ENCODE measurements around the gene C11orf97. TPM values are rescaled to one million over a fixed set of nuclear protein-coding genes. Genes with fewer than 3 reads are reported as not detected.
"Not testable (repeated sequence)": the region's sequence is repeated elsewhere in the genome, so short reads cannot be mapped to it uniquely, and the experiment has no call there.

Gene C11orf97
- total RNA-seq, 1 donor from 2014 or later = not detected

DNA sequence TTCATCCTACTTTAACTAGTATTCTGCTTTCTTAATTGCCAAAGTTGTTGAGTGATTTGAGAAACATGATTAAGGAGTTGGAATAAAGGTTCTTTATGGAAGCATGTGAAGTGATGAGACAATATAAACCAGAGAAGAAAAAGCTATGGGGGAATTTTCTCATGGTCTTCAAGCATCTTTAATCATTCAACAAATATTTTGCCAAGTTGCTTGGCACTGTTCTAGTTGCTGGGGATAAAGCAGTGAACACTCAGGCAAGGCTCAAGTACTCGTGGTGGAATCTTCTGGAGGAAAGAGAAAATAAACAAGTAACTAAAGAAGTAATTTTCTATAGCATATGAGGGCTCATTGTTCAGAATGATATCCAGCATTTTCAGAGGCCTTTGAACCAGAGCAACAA, 45.7 kb downstream of the C11orf97 start:
- DNase-seq = no peak

DNA sequence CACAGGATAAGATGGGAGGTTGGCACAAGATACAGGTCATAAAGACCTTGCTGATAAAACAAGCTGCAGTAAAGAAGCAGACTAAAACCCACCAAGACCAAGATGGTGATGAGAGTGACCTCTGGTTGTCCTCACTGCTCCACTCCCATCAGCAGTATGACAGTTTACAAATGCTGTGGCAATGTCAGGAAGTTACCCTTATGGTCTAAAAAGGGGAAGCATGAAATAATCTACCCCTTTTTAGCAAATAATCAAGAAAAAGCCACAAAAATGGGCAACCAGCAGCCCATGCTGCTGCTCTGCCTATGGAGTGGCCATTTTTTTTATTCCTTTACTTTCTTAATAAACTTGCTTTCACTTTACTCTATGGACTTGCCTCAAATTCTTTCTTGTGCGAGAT, 46.2 kb downstream of the C11orf97 start:
- DNase-seq = no peak

DNA sequence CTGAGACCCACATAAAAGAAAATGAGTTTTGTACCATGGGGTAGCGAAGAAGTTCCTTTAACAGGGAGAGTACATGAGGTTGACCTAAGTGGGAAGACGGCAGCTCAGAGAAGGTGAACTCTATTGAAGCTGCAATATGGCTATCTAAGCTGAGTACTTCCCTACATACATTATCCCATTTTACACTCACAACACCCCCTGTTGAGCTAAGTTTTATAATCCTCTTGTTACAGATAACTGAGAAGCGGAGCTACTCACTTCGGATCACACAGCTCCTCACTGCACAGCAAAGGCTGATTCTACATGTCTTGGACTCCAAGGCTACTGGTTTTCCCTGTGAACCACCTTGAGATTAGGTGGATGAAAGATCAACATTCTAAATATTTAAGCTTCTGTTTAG, 46.7 kb downstream of the C11orf97 start:
- no peak for DNase-seq

DNA sequence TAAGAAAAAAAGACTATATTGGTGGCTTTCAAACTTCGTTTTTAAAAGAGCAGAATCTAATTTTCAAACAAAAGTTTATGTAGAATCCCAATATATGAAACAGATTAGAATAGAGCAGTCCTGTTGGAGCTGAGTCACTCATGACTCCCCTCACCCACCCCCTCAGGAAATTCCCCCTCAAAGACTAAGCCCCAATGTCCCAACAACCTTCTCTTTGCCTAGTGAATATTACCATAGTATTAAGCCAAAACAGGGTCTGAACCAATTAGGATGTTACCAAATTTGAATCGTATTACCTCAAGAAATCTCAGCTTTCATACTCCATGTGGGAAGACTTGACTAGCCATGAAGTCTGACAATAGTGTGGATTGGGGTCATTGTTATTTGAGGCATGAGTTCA, 47.1 kb downstream of the C11orf97 start:
- DNase-seq = no peak

DNA sequence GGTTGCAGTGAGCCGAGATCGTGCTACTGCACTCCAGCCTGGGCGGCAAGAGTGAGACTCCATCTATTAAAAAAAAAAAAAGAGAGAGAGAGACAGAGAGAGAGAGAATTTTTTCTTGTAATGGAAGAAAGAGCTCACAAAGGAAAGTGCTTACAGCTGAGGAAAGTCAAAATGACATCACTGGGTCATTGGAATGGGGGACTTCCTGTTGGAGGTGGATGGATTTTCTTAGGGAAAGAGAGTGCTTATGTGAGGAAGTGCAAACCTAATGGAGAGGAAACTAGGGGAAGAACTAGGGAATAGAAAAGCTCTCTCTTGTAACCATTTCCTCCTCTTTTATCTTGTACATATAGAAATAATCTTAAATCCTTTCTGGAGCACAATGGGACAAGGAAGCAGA, 48.6 kb downstream of the C11orf97 start:
- no peak for DNase-seq

DNA sequence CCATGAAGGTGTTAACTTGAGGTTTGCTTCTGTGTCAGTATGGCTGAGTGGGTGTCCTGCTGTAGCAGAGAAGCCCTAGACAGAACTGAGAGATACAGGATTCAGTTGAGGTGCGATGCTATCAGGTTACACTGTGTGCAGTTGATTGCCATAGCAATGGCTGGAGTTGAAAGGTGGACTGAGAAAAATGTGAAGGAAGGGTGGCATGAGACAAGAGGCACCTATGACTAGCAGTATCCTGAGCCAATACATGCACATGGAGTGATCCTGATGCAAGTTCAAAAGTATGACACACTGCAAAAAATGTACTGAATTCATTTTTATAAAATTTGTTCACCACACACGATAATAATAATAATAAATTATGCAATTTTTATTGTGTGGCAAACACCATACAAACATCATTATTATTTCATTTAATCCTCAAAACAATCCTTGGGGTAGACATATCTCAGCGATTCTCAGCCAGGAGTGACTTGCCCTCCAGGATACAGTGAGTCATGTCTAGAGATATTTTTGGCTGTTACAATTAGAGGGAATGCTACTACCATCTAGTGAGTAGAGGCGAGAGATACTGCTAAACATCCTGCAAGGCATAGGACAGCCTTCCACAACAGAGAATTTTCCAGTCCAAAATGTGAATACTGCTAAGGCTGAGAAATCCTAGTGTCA, 51.1 kb downstream of the C11orf97 start:
- no peak for DNase-seq

DNA sequence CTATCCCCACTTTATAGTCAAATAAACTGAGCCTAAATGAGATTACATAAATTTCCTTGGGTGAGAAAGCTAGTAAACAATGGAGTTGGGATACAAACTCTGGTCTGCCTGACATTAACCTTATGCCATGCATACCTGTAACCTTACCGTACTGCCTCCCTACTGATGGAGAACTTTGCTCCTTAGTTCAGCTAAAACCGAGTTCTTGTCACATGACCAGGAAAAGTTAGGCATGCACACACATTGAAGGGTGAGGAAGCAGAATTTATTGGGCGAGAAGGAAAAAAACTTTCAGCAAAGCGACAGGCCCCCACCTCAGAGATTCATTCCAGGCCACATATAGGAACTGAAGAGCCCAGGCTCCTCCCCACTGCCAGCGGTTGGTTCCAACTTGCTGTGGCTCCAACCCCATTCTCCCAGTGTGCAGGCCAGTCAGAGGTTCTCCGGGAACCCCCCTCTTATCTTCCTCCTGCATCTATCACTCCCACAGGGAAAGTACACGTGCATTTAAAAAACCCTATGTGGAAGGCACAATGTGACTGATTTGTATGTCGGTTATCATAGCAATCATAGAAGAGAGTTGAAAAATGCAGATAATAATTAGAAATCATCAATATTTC, 51.7 kb downstream of the C11orf97 start:
- DNase-seq = no peak

DNA sequence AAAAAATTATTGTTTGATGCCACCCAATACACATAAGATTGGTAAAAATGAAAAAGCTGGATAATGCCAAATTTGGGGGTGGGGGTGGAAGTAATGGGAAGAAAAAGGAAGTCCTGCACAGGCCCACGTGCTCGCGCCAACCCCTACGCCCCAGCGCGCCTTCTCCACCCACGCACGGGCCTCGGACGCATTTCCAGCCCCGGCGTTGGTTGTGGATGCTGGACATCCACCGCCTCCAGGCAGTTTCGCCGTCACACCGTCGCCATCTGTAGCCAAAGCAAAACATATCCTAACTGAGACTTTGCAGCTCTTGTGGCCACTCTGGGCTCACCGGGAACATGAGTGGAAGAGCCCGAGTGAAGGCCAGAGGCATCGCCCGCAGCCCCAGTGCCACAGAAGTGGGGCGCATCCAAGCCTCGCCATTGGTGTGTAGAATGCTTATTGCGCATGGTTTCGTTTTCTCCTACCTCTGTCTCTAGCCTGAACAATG, 55.0 kb downstream of the C11orf97 start, which contains the start of gene PIWIL4:
TSS of gene PIWIL4 (plus strand) at position 188 of the 490 bp plus-strand sequence. CDS start at position 339, 151 bp downstream.
- DNase-seq = no peak

DNA sequence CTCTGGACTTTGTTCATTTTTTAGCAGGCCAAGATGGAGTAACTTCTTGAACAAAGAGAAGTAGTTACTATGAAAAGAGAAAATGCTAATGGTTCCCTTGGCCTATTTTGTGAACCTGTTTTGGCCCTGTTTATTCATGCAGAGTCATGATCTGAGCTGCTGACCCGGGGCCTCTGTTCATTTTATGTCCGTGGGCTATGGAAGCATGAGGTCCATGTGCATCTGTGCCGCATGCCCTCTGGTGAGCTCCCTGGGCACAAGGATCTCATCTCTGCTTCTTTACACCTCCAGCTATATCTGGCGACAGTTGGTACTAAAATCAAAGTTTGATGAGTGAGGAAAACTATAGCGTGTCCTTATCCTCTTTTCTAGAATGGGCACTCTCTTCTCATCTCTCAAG, 55.9 kb downstream of the C11orf97 start:
- no peak for DNase-seq

DNA sequence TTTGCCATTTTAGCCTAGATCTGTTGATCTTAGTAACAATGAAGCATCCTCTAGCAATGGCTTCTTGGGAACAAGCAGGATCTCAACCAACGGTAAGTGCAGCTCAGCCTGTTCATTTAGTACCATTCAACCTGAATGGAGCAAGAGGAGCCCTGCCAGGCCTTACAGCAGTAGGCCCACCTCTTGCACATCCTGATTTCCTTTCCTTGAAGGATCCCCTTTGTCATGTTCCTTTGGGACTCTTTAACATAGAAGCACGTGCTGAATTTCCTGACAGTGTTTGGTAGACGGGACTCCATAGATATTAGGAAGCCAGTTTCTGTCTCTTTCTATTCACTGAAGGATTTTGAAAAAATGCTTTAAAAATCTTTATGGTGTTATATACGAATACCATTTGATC, 56.5 kb downstream of the C11orf97 start:
- no peak for DNase-seq

DNA sequence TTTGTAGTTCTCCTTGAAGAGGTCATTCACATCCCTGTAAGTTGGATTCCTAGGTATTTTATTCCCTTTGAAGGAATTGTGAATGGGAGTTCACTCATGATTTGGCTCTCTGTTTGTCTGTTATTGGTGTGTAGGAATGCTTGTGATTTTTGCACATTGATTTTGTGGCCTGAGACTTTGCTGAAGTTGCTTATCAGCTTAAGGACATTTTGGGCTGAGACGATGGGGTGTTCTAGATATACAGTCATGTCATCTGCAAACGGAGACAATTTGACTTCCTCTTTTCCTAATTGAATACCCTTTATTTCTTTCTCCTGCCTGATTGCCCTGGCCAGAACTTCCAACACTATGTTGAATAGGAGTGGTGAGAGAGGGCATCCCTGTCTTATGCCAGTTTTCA, 60.7 kb downstream of the C11orf97 start:
- DNase-seq = not testable (repeated sequence)

DNA sequence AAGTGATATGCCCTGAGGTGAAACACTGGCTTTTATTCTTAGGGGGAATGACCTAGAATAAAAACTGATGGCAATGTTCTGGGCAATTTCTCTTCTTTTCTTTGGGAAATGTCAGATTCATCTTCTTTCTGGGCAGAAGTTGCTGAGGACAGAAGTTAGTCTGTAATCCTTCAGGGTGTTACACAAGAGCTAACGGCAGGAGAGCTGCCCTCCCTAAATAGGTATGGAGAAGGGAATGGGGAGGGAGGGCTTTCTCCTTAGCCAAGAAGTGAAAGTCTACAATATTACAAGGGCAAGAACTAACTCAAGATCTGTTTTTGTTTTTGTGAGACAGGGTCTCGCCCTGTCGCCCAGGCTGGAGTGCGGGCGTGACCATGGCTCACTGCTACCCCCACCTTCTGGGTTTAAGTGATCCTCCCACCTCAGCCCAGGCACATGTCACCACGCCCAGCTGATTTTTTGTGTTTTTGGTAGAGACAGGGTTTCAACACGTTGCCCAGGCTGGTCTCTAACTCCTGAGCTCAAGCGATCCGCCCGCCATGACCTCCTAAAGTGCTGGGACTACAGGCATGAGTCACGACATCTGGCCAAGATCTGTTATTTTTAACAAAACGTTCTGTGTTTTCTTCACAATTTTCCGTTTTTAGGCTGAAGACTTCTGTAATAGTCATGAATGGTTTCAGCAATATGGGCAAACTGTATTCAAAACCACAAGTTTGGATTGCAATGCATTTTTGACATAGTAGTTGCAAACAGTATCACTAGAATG, 62.1 kb downstream of the C11orf97 start:
- no peak for DNase-seq

DNA sequence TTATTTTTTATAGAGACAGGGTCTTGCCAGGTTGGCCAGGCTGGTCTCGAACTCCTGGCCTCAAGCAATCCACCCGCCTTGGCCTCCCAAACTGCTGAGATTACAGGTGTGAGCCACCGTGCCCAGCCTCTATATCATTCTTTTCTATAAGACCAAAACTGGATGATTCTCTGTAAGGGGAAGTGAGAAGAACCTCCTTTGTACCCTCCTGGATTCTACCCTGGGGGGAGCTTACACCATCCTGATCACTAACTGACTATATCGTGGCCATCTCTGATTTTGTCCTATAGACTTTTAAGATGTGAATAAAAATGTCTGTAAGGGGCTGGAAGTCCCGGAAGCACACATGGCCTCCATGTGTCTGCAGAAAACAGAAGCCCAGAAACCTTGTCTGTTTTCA, 64.0 kb downstream of the C11orf97 start:
- DNase-seq = peak; percentile 15

DNA sequence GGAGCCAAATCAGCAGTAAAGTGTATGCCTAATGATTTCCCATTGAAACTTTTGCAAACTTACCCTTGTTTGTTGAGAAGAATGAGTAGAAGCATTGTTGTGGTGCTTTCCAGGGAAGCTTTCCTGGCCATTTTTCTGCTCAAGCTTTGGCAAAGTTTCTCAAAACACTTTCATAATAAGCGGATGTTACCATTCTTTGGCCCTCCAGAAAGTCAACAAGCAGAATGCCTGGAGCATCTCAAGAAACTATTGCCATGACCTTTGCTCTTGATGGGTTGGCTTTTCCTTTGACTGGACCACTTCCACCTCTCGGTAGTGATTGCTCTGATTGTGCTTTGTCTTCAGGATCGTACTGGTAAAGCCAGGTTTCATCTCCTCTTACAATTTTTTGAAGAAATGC, 65.6 kb downstream of the C11orf97 start:
- no peak for DNase-seq

Small RNAs within 50 kb of the gene (small RNA-seq; reads per million reads assigned to genes)
- gene MIR548L (ENCODE audit: low replicate concordance) = 0.74 reads per million, percentile 82 among the genes with 10 or more reads in this experiment

Other genes with a start within 250 kb of the C11orf97 start
- not detected for gene IZUMO1R, start 207.9 kb upstream of the C11orf97 start, total RNA-seq
- gene GPR83, start 111.0 kb upstream of the C11orf97 start, total RNA-seq = 0.10 TPM
- 40.7 TPM for gene MRE11, start 18.6 kb upstream of the C11orf97 start, total RNA-seq
- gene ANKRD49, start 18.5 kb upstream of the C11orf97 start, total RNA-seq = 19.8 TPM
- gene FUT4, start 31.5 kb downstream of the C11orf97 start, total RNA-seq = 7.8 TPM
- gene PIWIL4, start 54.9 kb downstream of the C11orf97 start, total RNA-seq = 9.0 TPM